ENCODE measurements around the gene SORBS2.

DNA sequence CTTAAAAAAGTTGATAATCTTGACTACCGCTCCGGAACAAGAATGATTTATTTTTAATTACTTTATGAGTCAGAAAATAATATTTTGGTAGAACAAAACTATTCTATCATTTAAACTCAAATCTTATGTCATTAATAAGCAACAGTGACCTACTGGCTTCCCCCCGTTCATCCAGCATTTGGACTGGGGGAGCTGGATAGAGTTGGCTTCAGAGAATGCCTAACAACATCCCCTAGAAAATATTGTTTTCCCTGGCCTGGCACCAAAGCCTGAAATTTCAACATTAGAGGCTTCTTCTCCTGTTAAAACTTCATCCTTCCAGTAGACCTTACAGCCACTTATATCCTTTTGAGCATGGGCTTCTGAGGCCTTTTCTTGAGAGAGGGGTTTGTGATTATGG is 221.0 kb downstream of the SORBS2 start:
- TF ChIP-seq, protein P1, sequence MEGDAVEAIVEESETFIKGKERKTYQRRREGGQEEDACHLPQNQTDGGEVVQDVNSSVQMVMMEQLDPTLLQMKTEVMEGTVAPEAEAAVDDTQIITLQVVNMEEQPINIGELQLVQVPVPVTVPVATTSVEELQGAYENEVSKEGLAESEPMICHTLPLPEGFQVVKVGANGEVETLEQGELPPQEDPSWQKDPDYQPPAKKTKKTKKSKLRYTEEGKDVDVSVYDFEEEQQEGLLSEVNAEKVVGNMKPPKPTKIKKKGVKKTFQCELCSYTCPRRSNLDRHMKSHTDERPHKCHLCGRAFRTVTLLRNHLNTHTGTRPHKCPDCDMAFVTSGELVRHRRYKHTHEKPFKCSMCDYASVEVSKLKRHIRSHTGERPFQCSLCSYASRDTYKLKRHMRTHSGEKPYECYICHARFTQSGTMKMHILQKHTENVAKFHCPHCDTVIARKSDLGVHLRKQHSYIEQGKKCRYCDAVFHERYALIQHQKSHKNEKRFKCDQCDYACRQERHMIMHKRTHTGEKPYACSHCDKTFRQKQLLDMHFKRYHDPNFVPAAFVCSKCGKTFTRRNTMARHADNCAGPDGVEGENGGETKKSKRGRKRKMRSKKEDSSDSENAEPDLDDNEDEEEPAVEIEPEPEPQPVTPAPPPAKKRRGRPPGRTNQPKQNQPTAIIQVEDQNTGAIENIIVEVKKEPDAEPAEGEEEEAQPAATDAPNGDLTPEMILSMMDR (IDR thresholded peaks at IDR 0.05; ENCODE audit: low read depth, low read length): no peak
- TF ChIP-seq POLR2A (IDR thresholded peaks at IDR 0.05; ENCODE audit: extremely low read depth, insufficient read length): no peak
- TF ChIP-seq, protein P2, sequence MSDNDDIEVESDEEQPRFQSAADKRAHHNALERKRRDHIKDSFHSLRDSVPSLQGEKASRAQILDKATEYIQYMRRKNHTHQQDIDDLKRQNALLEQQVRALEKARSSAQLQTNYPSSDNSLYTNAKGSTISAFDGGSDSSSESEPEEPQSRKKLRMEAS (IDR thresholded peaks at IDR 0.05; ENCODE audit: low read depth, low read length): no peak

Measured in NB4 (cell line).